NT2/D1 (cell line): ENCODE results near the gene AAMP.

Source experiments
- YY1 ChIP-seq: IDR thresholded peaks from 2 replicates; pipeline ENCODE4 v1.6.1; 2011; ENCODE audit not compliant: insufficient read length, insufficient read depth
- ZNF274 ChIP-seq: IDR thresholded peaks from 2 replicates; pipeline ENCODE4 v1.6.1; 2011; ENCODE audit warnings: mild to moderate bottlenecking, low read depth, low read length

- no peak for TF ChIP-seq ZNF274
- no peak for TF ChIP-seq YY1
Observed at GRCh38 chr2:218296847-218297246, 26.9 kb upstream of the AAMP start.
